ENCODE data around the gene CFAP57.

- TF ChIP-seq, protein P1, sequence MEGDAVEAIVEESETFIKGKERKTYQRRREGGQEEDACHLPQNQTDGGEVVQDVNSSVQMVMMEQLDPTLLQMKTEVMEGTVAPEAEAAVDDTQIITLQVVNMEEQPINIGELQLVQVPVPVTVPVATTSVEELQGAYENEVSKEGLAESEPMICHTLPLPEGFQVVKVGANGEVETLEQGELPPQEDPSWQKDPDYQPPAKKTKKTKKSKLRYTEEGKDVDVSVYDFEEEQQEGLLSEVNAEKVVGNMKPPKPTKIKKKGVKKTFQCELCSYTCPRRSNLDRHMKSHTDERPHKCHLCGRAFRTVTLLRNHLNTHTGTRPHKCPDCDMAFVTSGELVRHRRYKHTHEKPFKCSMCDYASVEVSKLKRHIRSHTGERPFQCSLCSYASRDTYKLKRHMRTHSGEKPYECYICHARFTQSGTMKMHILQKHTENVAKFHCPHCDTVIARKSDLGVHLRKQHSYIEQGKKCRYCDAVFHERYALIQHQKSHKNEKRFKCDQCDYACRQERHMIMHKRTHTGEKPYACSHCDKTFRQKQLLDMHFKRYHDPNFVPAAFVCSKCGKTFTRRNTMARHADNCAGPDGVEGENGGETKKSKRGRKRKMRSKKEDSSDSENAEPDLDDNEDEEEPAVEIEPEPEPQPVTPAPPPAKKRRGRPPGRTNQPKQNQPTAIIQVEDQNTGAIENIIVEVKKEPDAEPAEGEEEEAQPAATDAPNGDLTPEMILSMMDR (IDR thresholded peaks at IDR 0.05; ENCODE audit: poor library complexity): no peak
- no peak for TF ChIP-seq EZH2 (IDR thresholded peaks at IDR 0.05; ENCODE audit: borderline replicate concordance)
Observed at GRCh38 chr1:43256675-43257570, 84.8 kb downstream of the CFAP57 start.
